GM19467 (cell line): ENCODE results near the gene GOLGA2.
"Not testable (repeated sequence)": the region's sequence is repeated elsewhere in the genome, so short reads cannot be mapped to it uniquely, and the experiment has no call there.

Experiments used
- ATAC-seq: cut with Tn5 transposase; IDR thresholded peaks from one replicate; pipeline ENCODE4 v1.9.1; 2021; ENCODE audit warnings: mild to moderate bottlenecking, moderate library complexity; ENCODE audit not compliant: unreplicated experiment

The GOLGA2 gene

DNA sequence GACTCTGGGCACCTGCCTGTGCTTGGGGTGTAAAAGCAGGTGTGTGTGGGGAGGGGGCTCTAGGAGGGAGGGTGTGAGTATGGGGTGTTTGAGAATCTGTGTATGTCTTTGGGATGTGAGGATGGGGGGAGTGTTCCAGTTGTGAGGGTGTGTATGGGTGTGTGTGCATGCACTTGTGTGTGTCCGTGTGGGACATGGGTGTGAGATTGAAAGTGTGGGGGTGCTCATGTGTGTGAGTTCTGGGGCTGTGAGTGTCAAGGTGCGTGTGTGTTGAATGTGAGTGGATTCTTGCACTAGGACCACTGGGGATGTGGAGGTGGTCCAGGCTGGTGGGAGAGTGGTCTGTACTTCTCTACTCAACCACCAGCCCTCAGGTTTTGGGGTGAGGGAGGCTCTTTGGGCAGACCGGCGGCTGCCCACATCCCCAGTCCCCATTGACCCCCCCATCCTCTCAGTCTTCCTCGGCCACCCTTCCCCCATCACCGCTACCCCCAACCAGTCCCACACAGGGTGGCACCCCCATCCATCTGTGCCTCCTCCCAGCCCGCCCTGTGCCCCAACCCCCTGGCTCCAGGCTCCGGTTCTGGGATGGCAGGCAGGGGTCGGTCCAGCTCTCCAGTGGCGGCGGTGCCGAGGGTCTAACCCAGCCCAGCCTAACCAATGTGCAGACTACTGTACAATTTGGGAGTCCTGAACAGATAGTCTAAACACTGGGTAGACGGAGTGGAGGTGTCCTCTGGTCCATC lies 31.5 kb downstream of the GOLGA2 start:
- ATAC-seq, result no peak

DNA sequence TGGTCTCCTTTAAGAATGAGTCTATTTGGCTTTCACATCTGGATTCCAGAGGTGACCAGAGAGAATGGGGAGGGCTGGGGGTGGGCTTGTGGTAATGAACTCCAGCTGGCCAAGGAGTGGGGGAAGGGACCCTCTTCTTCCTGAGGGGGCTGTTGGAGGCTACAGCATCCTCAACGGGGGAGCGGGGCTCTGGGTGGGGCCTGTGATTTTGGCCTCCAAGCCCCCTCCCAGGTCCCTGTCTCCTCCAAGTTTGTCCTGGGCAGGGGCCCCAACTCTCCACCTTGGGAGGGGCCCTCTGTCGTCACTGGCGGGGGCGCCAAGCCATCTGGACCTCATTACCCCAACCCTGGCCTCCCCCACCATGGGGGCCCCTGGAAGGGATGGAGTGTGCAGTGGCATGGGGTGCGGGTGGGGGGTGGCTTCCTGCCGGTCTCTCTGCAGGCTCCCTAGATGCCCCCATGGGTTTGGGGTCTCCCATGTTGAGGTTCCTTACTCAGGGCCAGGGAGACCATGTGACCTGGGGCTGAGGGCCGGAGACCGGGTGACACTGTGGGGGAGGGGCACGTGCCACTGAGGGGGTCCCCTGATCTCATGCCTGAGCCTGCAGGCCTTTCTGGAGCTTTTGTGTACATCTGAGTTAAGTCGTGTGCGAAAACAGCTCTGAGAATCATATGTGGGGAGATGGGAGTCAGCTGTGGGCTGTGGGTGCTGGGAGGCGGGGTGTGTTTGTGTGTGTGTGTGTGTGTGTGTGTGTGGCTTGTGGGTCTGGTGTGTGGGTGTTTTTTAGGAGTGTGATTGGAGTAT lies 32.4 kb downstream of the GOLGA2 start:
- ATAC-seq, result no peak

DNA sequence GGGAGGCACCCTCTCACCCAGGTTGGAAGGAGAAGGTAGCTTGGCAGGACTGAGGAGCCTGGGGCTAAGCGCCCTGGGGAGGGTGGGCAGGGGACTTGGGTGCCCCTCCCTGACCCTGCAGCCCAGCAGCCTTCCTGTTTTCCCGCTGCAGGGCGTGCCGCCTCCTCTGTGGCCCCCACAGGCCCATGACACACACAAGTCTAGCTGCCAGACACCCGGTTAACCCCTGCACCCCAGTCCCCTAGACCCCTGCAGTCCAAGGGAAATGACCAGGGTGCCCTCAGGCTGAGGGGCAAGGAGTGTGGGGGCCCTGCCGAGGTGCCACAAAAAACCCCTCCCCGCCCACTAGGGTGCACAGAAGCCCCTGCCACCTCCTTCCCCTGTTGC lies 33.0 kb downstream of the GOLGA2 start:
- no peak for ATAC-seq

DNA sequence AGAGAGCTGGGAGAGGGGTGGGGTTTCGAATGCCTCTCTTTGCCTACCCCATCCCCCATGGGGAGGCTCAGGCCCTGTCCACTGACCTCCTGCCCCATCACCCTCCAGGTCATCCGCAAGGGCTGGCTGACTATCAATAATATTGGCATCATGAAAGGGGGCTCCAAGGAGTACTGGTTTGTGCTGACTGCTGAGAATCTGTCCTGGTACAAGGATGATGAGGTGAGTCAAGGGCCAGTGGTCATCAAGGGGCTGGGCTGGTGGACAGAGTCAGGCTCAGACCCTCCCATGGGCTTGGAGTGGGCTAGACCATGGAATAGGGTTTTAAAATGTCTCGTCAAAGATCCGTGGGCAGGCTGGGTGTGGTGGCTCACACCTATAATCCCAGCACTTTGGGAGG lies 33.7 kb downstream of the GOLGA2 start:
- no peak for ATAC-seq

DNA sequence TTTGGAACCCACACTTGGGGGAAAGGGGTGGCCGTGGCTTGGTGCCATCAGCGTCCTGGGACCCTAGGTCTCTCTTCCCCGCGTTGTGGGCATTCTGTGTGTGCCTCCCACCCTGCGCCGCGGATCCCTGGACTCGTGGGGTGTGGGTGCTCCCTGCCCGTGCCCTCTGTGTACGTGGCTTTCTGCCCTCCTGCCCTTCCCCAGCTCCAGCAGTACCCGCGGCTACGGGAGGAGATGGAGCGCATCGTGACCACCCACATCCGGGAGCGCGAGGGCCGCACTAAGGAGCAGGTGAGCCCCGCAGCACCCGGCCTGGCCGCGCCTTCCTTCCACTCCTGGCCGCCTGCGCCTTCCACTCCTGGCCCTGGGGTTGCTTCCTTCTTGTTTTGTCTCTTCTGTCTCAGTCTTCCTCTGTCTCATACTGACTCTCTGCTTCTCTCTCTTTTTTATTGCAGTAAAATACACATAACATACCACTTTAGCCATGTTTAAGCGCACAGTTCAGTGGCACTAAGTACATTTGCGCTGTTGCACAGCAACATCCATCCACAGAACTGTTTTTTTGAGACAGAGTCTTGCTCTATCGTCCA lies 41.9 kb downstream of the GOLGA2 start:
- no peak for ATAC-seq

DNA sequence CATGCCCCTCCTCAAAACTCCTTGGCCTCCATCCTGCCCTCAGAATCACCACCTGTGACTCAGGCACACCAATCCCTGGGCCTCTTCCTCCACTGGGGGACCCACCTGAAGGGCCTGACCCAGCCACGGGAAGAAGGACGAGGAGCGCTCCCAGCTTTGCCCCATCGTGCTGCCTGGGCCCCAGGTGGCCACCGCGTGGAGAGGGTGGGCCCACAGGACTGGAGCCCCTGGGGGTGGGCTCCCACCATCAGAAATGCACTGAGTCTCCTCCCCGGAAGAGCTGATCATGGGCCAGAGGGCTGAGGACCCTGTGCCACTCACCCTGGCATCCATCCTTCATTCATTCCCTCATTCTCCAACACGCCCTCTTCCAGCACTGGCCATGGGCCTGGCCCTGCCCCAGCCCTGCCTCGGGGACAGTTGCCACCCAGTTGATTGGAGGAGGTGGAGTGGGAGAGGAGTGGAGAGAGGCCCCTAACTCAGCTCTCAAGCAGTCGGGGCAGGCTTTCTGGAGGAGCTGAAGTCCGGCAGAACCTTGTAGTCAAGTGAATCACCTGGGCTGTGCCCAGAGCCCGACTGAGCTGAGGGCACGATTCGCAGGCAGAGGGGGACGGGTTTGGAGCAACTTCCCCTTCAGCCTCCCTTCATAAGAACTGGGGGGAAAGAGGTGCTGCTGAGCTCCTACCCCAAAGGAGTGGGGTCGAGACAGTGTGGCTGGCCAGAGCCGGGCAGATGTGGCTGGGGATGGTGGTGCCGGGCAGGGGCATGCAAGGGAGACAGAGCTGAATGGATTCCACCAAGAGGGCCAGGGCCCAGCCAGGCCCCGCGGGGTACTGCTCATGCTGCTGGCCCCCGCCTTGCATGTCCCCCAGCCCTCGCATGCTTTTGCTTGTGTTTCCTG lies 43.0 kb downstream of the GOLGA2 start:
- no peak for ATAC-seq

DNA sequence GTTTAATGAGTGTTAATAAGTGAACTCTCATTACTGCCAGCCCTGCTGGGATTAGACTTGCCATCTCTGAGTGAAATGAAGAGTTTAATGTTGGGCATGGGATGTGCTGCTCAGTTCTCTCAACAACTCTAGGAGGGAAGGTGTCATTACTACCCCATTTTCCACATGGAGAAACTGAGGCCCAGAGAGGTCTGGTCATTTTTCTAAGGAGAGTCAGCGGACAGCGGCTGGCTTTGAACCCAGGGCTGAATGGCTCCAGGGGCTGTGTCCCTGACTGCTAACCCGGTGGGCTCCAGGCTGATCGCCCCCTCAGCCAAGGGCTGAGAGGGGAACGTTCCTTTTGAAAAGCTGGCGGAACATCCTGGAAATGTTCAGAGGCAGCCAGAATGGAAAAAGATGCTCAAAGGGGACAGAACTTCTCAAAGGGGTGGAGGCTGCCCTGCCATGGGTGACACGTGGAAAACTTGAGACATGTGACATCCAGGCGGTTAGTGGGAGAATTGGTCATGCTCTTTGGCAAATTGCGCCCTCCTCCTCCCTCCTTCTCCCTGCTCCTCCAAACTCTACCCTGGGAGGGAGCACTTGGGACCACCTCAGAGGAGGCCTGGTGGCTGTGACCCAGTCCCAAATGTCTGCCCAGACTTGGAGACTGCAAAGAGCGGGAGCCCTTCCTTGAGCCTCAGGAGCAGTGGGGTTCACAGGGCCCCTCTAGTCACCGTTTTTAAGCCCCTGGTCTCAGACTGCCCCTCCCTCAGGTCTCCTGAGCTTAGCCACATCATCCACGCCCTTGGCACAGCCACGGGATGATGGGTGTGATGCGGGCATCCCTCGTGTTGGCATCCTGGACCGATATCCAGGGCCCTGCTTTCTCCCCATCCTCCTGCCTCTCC lies 43.9 kb downstream of the GOLGA2 start:
- no peak for ATAC-seq

DNA sequence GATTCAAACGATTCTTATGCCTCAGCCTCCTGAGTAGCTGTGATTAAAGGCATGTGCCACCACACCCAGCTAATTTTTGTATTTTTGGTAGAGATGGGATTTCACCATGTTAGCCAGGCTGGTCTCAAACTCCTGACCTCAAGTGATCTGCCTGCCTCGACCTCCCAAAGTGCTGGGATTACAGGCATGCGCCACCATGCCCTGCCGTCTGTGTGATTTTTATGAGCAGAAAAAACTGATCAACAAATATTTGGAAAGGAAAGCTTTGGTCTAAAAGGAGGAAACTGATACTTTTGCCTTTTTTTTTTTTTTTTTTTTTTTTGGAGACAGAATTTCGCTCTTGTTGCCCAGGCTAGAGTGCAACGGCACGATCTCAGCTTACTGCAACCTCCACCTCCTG lies 44.9 kb downstream of the GOLGA2 start:
- not testable (repeated sequence) for ATAC-seq

DNA sequence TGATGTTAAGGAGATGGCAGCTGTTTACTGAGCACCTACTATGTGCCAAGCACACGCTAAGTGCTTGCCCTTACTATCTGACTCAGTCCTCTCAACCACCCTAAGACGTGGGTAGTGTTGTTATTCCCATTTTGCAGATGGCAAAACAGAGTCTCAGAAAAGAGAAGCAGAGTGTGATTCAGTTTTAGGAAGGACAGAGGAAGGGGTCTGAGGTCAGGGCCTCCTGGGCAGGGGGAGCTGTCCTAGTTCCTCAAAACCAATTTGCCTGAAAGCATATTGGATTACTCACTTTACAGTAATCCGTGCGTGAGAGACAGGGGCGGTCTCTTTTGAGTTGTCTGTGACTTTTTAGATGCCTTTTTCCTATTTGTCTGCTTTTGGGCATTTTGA lies 49.4 kb downstream of the GOLGA2 start:
- no peak for ATAC-seq

DNA sequence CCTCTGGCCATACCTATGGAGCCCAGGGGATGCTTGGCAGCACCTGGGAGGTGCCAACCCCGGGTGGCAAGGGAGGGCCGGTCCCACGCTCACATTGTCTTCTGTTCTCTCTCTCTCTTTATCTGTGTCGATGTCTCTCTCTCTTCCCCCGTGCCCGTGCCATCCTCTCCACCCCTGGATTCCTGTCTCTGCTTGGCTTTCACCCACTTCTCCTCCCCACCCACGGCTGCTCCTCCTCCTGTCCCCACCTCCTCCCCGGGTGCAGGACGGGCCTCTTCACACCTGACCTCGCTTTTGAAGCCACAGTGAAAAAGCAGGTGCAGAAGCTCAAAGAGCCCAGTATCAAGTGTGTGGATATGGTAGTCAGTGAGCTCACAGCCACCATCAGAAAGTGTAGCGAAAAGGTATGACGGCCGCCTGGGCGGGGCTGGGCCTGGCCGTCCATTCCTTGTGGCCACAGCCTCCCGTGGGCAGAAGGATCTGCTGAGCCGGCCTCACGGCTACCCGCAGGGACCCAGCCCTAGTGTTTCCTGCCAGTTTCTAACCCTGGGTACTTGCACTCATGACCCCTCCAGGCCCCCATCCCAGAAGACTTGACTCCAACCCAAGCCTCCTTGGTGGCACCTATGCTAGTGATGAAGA lies 49.9 kb downstream of the GOLGA2 start:
- ATAC-seq, result no peak

DNA sequence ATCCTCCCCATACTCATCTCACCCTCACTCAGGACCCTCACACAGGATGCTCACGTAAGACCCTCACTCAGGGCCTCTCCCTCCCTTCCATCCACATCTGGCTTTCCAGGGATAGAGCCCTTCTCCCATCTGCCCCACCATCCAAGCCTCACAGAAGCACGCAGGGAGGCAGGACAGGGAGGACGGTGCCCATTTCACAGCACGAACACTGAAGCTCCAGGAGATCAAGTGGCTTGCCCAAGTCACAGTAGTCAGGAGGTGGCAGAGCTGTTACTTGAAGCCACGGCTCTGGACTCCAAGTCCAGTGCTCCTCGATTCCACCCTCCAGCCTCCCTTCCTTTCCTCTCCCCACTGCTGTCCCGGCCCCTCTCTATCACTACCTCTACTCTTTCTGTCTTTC lies 50.9 kb downstream of the GOLGA2 start:
- ATAC-seq, result no peak

DNA sequence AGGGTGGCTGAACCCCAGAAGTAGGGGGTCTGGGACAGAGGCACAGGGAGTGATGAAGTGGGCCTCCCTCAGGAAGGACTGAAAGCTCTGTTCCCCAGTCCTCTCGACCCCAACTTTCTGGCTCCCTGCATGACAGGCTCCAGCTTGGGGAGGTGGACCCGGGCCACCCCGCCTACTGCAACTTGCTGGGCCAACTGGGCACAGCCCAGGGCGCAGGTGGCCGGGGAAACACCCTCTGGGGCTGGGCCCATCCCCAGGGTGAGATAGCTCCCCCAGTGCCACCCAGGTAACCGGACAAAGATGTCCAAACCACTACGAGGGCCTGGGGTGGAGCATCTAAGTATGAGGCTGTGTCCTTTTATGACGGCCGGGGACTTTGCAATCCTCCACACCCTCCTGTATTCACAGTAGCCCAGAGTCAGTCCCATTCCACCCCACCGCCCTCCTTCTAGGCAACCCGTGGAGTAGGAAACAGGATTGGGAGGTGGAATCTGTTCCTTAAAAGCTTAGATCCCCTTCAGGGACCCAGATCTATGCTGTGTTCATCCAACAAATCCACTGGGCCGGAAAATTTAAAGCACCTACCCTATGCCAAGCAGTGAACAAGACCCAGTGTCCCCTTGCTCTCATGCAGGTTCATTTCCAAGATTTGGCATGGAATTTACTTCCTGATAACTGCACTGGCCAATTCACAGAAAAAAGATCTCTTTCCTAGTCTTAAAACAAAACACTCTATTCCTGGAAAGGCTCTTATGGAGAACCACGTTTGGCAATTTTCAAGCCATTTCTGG lies 52.7 kb downstream of the GOLGA2 start:
- no peak for ATAC-seq

DNA sequence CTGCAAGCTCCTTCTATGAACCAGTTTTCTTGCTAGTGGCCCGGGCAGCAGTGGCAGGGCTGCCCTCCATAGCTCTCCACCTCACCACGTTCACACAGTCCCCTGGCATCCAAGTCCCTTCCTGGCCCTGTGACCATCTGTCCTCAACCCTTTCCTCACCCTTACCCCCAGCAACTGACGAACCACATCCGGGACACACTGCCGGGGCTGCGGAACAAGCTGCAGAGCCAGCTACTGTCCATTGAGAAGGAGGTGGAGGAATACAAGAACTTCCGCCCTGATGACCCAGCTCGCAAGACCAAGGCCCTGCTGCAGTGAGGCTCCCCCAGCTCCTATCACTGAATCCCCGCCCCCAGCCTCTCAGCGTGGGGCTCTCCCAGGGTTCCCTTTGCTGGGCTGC lies 53.8 kb downstream of the GOLGA2 start:
- no peak for ATAC-seq

DNA sequence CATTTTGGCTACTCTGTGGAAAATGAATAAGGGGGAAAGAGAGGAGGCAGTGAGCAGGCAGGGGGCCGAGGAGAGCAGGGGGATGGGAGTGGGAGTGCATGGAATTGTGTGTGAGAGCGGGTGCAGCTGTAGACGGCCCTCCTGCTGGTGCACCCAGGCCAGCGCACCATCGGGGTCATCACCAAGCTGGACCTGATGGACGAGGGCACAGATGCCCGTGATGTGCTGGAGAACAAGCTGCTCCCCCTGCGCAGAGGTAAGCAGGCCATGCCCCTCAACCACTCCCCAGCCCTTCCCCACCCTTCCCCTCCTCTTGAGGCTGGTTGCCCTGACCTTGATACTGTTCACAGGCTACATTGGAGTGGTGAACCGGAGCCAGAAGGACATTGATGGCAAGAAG lies 56.0 kb downstream of the GOLGA2 start:
- no peak for ATAC-seq

DNA sequence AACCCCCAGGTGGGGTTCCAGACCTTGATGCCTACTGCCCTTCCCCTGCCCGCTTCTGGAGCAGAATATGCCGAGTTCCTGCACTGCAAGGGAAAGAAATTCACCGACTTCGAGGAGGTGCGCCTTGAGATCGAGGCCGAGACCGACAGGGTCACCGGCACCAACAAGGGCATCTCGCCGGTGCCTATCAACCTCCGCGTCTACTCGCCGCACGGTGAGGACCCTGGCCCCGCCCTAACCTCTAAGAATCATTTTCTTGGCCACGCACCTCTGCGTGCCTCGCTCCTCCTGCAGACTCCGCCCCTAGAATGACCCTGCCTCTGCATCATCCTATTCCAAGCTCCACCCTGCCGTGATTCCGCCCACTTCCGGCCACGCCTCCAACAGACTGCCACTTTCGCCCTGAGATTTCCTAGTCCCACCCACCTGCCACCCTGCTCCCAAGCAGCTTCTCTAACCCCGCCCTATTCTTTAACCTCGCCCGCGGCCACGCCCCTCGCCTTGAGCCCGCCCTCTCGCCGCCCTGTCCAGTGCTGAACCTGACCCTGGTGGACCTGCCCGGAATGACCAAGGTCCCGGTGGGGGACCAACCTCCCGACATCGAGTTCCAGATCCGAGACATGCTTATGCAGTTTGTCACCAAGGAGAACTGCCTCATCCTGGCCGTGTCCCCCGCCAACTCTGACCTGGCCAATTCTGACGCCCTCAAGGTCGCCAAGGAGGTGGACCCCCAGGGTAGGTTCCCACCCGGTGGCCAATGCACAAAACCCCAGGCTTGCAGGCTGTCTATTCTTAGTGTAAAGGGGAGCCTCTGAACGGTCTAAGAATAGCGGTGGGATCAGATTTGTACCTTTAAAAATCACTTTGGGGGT lies 57.1 kb downstream of the GOLGA2 start:
- ATAC-seq, result peak; percentile 90

DNA sequence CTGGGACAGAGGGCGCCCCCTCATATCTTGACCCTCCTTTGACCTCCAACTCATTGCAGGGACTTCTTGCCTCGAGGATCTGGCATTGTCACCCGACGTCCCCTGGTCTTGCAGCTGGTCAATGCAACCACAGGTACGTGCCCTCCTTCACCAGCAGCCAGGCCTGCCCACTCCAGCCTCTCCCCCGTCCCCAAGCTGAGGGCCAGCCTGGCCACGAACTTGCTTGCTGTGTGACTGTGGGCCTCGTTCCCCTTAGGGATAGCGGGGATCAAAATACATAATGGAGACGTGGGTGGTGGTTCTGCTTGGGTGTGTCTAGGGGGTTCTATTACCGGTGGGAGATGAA lies 57.7 kb downstream of the GOLGA2 start:
- ATAC-seq, result no peak

DNA sequence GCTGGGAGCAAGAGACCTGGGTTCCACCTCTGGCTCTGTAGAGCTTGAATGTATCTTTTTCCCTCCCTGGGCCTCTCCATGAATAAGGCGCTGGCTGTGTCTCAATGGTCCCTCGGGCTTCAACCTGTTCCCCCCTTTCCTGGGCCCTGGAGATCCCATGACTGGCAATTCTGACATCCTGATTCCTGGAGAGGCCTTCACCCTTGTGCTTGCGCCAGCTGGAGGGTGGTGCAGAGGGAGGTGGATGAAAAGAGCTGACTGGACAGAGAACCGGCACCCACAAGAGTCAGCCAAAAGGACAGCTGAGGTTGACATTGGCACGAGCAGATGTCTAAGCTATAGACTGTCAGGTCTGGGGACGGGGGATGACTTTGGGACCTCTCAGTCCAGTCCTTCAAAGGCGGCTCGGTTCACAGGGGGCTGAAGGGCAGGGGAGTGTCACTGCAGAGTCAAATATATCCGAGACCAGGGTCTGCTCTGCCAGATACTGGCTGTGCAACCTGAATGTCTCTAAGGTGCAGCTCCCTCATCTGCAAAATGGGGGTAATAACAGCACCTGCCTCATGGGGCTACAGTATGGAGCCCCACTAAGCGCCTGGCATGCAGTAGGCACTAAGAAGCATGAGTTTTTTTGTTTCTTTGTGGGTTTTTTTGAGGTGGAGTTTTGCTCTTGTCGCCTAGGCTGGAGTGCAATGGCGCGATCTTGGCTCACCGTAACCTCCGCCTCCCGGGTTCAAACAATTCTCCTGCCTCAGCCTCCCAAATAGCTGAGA lies 58.8 kb downstream of the GOLGA2 start:
- ATAC-seq, result no peak
